GM19099 (cell line): Measurements from ENCODE around the gene CAMSAP3.

Experiments used
- POLR2A ChIP-seq: IDR thresholded peaks from 3 replicates; pipeline ENCODE4 v1.6.1; 2011; ENCODE audit warnings: low read depth; ENCODE audit not compliant: insufficient read length; ENCODE audit errors: extremely low read depth

CAMSAP3 gene

DNA sequence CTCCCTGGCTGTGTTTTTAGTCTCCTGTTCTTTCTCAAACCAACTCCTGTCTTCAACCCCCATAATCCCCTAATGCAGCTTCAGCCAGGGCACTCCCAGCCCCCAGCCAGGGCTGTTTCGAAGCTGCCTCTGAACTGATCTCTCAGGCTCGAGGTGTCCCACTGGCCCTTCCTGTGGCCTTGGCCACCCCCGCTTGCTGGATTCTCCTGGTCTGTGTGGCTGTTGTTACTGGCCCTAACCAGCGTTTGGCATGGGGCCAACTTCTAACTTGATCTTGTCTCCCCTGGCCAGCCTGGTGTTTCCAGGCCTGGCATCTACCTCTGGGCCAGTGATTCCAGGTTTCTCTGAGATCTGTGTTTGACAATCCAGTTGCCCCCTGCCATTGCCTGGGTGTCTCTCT, 22.7 kb downstream of the CAMSAP3 start:
- TF ChIP-seq POLR2A = no peak

DNA sequence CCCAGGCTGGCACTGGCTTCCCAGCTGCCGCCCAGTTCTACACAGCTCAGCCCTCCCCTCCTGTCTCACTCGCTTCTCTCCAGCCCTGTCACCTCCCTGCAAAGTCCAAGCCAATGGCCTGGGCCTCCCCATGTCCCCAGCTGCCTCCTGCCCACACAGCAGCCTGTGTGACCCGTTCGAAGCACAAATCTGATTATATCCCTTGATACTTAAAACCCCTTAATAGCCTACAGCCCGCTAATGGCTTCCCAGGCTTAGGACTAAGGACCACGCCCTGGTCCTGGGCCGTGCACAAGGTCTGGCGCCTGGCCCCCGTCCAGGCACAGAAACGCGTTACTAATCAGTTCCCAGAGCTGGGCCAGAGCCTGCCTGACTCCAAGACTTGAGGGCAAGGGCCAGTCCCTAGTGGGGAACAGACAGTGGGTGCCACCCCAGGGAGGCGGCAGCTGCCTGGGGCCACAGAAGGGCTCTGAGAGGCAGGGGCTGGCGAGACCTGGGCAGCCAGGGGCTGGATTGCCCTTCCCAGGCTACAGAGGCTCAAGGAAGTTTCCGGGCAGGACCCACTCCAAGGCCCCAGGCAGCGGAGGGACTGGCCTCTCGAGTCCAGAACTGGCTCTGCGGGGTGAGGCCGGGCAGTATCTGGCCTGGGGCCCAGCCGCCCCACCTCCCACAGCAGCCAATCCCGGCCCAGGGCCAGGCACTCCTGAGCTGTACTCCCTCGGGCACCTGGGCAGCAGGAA, 23.3 kb downstream of the CAMSAP3 start:
- TF ChIP-seq POLR2A = no peak

- no peak for TF ChIP-seq POLR2A
Observed at GRCh38 chr19:7619671-7620441, 24.2 kb downstream of the CAMSAP3 start.

GRCh38 chr19:7620442-7621412, 25.1 kb downstream of the CAMSAP3 start:
- no peak for TF ChIP-seq POLR2A

DNA sequence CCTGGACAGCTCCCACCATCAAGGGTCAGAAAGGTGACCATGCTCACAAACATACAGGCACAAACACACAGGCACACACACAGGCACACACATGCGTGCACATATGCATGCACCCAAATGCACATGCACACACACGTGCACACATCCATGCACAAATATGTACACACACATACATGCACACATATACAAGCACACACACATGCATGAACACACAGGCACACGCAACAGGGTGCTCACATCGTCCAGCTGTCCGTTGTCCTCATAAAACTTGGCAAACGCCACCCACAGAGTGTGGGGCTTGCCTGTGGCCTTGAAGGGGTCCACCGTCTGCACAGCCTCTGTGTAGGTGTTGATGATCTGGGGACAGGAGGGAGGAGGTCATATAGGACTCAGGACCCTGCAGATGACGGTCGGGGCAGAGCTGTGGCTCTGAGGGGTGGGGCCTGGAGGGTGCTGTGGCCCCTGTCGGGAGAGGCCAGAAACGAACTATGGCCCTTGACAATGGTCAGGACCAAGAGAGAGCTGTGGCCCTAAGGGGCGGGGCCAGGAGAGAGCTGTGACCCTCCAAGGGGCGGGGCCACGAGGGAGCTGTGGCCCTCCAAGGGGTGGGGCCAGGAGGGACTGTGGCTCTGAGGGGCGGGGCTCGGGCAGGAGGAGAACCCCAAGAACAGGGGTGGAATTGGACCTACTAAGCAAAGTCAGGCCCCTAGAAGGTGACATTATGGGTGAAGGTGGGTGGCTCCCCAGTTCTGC, 27.4 kb downstream of the CAMSAP3 start:
- TF ChIP-seq POLR2A = no peak

- TF ChIP-seq POLR2A = no peak
Observed at GRCh38 chr19:7623725-7624603, 28.3 kb downstream of the CAMSAP3 start.

- no peak for TF ChIP-seq POLR2A
Observed at GRCh38 chr19:7624810-7625209, 29.1 kb downstream of the CAMSAP3 start.

GRCh38 chr19:7625763-7626372, 30.2 kb downstream of the CAMSAP3 start:
- TF ChIP-seq POLR2A = no peak

DNA sequence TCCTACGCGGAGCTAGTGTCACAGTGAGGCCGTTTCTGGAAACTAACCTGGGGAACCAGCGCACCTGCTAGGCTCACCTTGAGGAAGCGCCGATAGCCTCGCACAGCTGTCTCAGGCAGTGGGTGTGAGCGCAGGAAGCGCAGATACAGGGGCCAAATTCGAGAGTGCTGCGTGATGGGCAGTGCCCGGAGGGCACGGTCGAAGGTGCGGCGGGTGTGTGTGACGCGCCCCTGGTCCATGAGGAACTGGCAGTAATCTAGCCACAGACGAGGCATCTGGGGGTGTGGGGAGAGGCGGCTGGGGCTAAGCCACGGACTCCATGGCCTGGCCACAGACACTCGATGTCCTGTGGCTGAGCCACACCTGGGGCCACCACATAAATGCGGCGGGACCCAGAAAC, 31.5 kb downstream of the CAMSAP3 start:
- TF ChIP-seq POLR2A = no peak

- TF ChIP-seq POLR2A = no peak
Observed at GRCh38 chr19:7628589-7629311, 33.1 kb downstream of the CAMSAP3 start.

- TF ChIP-seq POLR2A = peak; percentile 59
Observed at GRCh38 chr19:7629347-7630054, 33.8 kb downstream of the CAMSAP3 start, which contains the start of the genes PET100 and XAB2. TSS of gene PET100 (plus strand) at chr19:7629793. CDS start at chr19:7629834, 41 bp downstream. TSS of gene XAB2 (minus strand) at chr19:7629545. CDS start at chr19:7629527, 18 bp downstream.

- TF ChIP-seq POLR2A = no peak
Observed at GRCh38 chr19:7631577-7631976, 35.9 kb downstream of the CAMSAP3 start.
